NCI-H748 (cell line): Measurements from ENCODE around the gene ZNF496.
"Not testable (repeated sequence)": the region's sequence is repeated elsewhere in the genome, so short reads cannot be mapped to it uniquely, and the experiment has no call there.

Source experiments
- DNase-seq: peaks from one replicate; lab custom pipeline; 2025; ENCODE audit not compliant: unreplicated experiment; lab: John Stamatoyannopoulos, UW

The ZNF496 gene

DNA sequence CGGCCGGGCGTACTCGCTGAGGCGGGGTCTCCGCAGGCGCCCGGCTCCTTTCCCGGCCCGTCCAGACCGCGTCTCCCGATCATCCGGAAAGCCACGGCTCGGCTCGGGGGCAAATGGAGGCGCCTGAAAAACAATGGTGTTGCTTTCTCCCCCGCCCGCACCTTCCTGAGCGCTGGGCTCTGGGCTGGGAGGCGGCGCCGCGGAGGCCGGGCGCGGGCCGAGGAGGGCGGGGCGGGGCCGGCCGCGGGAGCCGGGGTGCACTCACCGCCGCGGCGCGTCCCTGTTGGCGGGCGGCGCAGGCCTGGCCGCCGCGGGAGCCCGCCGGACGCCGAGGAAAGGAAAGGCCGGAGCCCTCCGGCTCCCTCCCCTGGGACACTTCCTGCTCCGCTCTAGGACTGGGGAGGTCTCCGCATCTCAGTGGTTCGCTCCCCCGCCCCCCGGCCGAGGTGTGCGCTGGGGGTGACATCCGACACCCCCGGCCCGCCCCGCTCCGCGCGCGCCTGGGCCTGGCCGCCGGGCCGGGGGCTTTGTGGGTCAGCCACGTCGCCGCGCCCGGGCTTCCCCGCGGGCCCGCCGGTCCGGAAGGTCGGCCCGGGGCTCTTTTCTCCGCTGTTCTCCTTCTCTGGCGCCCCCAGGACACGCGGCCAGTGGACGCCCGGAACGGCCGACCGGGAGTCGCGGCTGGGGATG is at the start of gene ZNF496:
Gene ZNF496 (minus strand): TSS at position 343 of the 690 bp plus-strand sequence. CDS start 2,289 bp downstream, outside the sequence.
- DNase-seq, result peak; percentile 87

DNA sequence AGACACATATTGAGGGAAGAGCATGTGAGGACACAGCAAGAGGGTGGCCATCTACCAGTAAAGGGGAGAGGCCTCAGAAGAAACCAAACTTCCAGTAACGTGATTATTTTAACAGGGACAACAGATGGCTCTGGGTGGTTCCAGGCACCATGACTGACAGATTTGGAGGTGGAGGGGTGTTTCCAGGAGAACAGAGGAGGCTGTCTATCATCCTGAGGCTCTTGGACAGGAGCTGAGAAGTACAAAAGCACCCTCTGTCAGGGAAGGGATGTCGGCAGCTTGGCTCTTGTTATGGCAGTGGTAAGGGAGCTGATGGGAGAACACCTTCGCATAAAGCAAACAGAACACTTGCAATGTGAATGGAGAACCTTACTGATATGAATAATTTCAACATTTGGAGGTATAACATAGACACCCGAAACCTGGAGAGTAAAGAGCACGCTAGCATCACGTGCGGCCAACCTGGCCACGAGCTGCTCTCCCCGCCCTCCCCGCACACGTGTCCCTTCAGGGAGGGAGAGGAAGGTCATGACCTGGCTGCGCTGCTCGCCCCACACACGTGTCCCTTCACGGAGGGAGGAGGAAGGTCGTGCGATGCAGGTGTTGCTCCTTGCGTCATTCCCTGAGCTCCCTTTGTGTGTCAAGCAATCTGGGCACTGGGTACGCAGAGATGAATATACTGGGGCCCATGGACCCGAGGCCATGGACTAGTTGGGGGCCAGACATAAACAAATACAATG is 46.8 kb upstream of the ZNF496 start:
- no peak for DNase-seq

DNA sequence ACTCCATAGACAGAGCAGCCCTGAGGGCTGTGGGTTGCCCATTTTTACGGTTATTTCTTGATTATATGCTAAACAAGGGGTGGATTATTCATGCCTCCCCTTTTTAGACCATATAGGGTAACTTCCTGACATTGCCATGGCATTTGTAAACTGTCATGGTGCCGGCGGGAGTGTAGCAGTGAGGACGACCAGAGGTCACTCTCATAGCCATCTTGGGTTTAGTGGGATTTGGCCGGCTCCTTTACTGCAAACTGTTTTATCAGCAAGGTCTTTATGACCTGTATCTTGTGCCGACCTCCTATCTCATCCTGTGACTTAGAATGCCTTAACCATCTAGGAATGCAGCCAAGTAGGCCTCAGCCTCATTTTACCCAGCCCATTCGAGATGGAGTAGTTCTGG is 46.0 kb upstream of the ZNF496 start:
- DNase-seq, result not testable (repeated sequence)

DNA sequence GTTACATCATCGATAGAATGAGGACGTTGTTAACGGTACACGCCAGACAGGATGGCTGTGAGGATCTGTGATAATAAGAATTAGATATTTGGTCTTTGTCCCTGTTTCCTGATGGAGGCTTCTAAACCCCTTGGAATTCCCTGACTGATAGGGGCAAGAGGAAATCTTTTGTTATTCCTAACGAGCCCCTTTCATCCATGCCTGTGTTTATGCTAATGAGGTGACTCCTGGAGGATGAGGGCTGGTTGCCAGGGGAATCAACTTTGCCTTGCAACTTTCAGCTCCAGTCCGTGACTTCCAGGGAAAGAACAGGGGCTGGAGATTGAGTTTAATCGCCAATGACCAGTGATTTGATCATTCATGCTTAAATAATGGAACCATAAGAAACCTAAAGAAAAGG is 45.0 kb upstream of the ZNF496 start:
- no peak for DNase-seq

DNA sequence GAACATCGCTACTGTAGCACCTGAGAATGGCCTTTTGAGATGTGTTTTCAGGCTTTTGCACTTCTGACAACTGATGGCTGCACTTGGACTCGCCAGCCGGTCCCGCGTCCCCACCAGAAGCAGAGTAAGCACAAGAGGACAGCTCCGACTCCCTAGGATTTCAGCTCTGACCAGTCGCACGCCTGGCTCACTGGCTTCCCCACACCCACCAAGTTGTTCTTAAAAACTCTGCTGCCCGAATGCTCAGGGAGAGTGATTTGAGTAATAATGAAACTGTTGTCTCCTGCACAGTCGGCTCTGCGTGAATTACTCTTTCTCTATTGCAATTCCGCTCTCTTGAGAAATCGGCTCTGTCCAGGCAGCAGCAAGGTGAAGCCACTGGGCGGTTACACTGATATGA is 44.1 kb upstream of the ZNF496 start:
- no peak for DNase-seq

DNA sequence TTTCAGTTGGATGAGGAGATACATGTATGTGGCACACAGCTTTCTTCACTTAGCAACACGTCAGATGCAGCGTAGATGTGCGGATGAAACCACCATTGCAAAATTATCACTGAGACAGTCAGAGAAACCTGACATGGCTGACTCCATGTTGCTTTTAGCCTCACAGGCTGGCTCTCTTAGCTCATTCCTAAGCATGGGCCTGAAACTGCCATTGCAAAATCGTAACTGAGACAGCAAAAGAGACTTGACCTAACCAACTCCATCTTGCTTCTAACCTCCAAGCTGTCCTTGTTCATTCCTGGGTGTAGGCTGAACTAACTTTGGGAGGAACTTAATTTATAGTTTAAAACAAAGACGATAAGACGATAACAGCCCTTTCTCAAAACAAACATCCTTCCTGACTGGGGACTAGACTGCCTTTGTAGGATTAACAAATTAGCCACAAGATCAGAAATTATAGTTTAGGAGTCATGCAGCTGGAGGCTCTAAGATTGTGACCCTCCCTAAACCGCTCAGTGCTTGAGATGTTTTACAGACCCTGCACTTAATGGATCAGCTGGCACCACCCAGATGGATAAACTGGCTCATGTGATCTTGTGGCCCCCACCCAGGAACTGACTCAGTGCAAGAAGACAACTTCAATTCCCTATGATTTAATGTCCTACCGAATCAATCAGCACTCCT is 43.1 kb upstream of the ZNF496 start:
- DNase-seq, result not testable (repeated sequence)

DNA sequence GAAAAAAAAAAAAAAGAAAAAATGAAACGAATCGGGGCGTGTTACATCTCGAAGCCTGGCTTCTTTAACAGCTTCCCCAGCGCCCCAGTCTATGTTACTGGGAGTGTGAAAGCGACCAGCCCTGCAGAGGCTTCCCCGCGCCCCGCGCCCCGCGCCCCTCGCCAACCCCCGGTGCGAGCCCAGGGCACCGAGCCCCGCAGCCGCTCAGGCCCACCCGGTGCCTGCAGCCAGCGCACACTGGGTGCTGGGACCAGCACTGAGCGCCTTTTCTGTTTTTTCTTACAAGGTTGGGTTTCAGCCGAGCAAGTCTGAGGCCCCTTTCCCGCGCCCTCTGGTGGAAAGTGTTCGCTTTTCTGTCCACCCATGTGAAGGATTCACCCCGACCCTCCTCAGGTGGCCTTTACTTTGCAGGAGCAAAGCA is 42.1 kb upstream of the ZNF496 start:
- DNase-seq, result peak; percentile 70

DNA sequence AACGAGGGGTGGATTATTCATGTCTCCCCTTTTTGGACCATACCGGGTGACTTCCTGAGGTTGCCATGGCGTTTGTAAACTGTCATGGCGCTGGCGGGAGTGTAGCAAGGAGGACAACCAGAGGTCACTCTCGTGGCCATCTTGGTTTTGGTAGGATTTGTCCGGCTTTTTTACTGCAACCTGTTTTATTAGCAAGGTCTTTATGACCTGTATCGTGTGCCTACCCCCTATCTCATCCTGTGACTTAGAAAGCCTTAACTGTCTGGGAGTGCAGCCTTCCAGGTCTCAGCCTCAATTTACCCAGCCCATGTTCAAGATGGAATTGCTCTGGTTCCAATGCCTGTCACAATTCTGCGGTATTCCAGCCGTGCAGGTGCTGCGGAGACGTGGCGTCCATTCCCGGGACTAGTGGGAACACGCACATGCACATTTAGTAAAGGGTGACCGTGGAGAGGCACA is 40.2 kb upstream of the ZNF496 start:
- no peak for DNase-seq

DNA sequence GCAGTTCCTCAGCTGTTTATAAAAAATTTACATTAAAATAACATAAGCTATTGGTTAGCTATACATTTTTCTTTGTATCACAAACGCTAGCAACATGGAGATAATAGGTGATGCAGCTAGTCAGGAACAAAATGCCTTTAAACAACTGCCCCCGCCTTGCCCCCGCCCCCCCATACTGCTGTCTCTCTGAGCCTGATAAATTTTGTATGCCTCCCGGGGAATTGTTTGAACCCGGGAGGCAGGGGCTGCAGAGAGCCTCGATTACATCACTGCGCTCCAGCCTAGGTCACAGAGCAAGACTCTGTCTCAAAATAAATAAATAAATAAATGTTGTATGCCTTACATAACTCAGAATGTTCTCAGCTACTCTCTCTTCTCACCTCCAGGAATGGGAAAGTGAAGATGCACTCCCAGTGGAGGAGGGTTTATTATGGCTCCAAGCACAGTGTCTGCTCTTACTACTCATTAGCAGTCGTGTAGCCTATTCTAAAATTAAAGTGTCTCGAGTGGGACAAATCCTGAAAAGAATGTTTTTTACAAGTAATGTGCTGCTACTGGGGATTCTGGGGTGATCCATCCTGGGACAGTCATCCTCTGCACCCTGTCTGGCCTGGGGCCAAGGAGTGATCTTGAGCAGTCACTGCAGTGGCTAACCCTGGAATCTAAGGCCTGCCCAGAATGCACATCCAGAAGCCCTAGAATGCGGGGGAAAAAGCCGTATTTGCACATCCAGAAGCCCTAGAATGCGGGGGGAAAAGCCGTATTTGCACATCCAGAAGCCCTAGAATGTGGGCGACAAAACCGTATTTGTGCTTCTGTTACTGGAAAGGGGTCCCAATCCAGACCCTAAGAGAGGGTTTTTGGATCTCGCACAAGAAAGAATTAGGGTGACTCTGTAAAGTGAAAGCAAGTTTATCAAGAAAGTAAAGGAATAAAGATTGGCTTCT is 39.4 kb upstream of the ZNF496 start:
- DNase-seq, result no peak

DNA sequence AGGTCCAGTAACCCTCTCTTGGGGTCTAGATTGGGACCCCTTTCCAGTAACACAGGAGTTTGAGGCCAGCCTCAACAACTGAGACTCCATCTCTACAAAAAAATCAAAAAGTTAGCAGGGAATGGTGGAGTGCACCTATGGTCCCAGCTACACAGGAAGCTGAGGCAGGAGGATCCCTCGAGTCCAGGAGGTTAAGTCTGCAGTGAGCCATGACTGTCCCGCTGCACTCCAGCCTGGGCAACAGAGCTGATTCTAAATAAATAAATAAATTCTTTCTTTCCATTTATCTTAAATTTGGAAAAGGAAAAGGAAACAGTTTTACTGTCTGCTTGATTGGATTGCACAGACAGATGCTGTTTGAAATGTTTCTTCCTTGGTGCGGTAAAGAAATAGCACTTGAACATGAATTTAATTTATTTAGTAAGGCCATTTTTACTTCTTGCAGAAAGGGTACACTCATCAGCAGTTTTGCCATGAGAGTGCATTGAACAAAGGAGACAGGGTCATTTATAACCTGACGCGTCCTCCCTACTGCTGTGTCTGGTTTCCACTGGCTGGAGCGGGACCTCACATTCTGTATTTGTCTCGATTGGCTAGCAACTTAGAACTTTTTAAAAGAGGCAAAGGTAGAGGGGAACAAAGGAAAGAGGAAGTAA is 37.0 kb upstream of the ZNF496 start:
- no peak for DNase-seq

DNA sequence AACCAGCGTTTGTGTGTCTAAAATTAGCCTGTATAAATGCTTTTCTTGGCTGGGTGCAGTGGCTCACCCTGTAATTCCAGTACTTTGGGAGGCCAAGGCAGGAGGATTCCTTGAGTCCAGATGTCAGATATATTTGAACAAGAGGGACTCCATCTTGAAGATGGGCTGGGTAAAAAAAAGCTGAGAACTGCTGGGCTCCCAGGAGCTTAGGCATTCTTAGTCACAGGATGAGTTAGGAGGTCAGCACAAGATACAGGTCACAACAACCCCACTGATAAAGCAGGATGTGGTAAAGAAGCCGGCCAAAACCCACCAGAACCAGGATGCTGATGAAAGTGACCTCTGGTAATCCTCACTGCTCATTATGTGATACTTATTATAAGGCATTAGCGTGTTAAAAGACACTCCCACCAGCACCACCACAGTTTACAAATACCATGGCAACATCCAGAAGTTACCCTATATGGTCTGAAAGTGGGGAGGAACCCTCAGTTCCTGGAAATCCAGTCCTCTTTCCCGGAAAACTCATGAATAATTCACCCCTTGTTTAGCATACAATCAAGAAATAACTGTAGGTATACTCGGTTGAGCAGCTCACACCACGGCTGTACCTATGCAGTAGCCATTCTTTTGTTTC is 36.2 kb upstream of the ZNF496 start:
- DNase-seq, result no peak

DNA sequence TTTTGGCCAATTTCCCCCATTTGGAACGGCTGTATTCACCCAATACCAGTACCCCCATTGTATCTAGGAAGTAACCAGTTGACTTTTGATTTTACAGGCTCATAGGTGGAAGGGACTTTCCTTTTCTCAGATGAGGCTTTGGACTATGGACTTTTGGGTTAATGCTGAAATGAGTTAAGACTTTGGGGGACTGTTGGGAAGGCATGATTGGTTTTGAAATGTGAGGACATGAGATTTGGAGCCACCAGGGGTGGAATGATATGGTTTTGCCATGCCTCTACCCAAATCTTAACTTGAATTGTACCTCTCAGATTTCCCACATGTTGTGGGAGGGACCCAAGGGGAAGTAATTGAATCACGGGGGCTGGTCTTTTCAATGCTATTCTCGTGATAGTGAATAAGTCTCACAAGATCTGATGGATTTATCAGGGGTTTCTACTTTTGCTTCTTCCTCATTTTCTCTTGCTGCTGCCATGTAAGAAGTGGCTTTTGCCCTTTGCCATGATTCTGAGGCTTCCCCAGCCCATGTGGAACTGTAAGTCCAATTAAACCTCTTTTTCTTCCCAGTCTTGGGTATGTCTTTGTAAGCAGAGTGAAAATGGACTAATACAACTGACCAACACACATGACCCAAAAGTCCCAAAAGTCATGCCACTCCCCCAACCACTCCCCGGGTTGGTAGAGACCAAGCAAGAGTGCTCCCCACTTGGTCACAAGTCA is 35.4 kb upstream of the ZNF496 start:
- DNase-seq, result no peak

DNA sequence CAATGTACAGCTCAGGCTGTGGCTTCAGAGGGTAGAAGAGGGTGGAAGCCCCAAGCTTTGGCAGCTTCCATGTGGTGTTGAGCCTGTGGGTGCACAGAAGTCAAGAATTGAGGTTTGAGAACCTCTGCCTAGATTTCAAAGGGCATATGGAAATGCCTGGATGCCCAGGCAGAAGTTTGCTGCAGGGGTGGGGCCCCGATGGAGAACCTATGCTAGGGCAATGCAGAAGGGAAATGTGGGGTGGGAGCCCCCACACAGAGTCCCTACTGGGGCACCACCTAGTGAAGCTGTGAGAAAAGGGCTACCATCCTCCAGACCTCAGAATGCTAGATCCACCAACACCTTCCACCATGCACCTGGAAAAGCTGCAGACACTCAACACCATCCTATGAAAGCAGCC is 34.7 kb upstream of the ZNF496 start:
- DNase-seq, result not testable (repeated sequence)

DNA sequence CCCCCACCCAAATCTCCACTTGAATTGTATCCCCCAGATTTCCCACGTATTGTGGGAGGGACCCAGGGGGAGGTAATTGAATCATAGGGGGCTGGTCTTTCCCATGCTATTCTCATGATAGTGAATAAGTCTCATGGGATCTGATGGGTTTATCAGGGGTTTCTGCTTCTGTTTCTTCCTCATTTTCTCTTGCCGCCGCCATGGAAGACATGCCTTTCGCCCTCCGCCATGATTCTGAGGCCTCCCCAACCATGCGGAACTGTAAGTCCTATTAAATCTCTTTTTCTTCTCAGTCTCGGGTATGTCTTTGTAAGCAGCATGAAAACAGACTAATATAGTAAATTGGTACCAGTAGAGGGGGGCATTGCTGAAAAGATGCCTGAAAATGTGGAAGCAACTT is 33.4 kb upstream of the ZNF496 start:
- no peak for DNase-seq

DNA sequence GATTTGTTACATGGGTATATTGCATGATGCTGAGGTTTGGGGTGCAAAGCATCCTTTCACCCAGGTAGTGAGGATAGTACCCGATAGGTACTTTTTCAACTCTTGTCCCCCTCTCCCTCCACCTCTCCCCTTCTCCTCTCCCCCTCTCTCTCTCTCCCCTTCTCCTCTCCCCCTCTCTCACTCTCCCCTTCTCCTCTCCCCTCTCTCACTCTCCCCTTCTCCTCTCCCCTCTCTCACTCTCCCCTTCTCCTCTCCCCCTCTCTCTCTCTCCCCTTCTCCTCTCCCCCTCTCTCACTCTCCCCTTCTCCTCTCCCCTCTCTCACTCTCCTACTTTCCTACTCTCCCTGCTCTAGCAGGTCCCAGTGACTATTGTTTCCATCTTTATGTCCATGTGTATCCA is 31.3 kb upstream of the ZNF496 start:
- not testable (repeated sequence) for DNase-seq

DNA sequence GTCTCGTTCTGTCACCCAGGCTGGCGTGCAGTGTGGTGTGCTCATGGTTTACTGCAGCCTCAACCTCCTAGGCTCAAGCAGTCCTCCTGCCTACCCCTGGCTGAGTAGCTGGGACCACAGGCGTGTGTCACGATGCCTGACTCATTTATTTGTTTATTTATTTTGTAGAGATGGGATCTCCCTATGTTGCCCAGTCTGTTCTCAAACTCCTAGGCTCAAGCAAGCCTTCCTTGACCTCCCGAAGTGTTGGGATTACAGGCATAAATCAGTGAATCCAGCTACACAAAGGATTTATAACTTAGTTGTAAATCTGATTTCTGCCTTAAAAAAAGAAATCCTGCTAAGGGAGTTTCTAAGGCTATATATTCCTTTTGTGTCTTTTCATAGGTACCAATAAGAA is 30.5 kb upstream of the ZNF496 start:
- DNase-seq, result no peak

DNA sequence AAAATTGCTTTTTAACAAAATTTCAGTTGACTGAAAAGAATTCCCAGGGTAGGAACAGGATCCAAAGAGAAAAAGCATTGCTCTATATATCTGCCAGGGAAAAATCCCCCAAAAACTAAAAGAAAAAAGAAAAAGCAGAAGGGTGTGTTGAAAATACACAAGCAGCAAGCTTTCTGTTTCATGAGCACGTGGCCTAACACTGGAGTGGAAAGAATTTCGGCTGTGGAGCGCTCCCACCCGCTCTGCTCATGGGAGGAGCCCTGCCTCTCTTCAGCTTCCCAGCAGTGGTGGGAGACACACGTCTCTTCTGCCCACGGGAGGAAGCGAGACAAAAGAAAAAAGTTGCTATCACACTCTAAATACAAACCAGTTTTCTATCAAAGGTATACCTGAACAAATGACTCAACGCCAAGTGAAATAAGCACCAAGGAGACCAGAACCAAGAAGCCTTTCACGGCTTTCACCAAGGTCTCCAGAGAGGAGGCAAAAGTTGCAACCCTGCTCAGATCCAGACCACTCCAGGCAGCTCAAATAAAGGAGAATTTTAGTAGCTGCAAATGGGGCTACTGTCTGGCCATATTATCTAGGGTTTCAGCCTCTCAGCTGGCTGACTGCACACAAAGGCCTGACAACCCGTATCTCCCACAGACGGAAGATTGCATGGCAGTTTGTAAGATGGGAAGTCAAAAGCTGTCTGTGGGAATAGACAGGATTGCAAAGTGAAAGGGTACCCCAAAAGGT is 29.5 kb upstream of the ZNF496 start:
- no peak for DNase-seq

DNA sequence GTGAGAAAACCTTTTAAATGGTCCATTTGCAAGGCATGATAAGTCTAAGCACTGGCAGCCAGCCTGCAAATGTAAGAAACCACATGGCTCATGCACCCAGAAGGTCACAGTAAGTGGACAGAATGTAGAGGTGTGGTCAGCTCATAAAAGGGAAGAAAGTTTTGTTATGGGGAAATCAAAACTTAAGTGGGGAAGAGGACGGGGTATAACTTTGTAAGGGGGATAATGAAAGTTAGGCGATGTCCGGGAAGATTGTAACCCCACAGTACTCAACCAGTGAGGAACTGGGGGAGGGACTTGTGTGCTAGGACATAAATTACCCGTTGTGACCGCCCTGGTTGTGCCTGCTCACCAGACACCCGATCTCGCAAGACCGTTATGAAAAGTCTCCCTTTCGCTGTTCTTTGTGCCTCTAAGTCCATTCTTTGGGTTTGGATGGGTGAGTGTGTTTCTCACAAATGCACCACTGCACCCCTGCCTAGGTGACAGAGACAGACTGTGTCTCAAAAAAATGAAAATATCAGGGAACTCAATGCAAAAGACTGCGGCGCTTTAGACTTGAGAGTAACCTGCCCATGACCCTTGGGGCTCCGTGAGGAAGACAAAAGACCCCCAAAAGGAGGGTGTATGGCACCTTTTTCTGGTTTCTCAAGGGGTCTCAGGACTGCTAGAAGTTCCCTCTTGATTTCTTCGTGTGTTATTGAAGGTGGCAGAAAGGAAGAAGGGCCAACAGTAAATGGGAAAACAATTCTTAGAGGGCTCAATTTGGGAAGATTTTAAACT is 28.6 kb upstream of the ZNF496 start:
- DNase-seq, result no peak
